22Rv1 (cell line): ENCODE data around the gene HK1.

ENCODE experiments used
- ZFX ChIP-seq: fragments of 450-650 bp; IDR thresholded peaks from 2 replicates; pipeline ENCODE4 v1.6.1; 2017; ENCODE audit warnings: antibody characterized with exemption, borderline replicate concordance
- TF ChIP-seq, protein P1 (sequence below): fragments of 450-650 bp; IDR thresholded peaks from 2 replicates; pipeline ENCODE4 v1.5.1; 2017; ENCODE audit warnings: mild to moderate bottlenecking

DNA sequence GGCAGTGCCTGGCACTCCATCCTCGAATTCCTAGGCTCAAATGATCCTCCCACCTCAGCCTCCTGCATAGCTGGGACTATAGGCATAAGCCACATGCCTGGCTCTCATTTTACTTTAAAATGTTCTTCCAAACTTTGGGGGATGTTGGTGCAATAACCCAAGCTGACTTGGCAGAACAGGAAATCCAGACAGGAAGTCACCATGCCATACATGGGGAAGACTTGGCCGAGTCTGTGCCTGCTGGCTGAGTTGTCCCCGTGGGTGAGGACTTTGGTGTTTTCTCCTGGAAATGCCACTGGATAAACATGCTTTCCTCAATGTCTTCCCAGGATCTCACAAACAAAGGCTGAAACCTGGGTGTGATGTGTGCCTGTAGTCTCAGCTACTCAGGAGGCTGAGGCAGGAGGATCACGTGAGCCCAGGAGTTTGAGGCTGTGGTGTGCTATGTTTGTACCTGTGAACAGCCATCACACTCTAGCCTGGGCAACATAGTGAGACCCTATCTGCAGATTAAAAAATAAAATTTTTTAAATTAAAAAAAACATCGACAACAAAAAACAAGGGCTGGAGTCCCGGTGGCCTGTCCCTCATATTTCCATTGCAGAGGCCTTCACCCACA, 38.4 kb upstream of the HK1 start:
- TF ChIP-seq, protein P1, sequence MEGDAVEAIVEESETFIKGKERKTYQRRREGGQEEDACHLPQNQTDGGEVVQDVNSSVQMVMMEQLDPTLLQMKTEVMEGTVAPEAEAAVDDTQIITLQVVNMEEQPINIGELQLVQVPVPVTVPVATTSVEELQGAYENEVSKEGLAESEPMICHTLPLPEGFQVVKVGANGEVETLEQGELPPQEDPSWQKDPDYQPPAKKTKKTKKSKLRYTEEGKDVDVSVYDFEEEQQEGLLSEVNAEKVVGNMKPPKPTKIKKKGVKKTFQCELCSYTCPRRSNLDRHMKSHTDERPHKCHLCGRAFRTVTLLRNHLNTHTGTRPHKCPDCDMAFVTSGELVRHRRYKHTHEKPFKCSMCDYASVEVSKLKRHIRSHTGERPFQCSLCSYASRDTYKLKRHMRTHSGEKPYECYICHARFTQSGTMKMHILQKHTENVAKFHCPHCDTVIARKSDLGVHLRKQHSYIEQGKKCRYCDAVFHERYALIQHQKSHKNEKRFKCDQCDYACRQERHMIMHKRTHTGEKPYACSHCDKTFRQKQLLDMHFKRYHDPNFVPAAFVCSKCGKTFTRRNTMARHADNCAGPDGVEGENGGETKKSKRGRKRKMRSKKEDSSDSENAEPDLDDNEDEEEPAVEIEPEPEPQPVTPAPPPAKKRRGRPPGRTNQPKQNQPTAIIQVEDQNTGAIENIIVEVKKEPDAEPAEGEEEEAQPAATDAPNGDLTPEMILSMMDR = no peak
- no peak for TF ChIP-seq ZFX
